NCI-H82 (cell line): Measurements from ENCODE around the gene PRKG1.

ENCODE experiments used
- DNase-seq: peaks from one replicate; lab custom pipeline; 2025; lab: John Stamatoyannopoulos, UW

PRKG1 gene

GRCh38 chr10:52316001-52316400, 1241.7 kb downstream of the PRKG1 start:
- no peak for DNase-seq

- no peak for DNase-seq
These were observed 1242.2 kb downstream of the PRKG1 start for GRCh38 chr10:52316500-52316899.

- no peak for DNase-seq
These were observed 1243.9 kb downstream of the PRKG1 start for GRCh38 chr10:52318136-52318701.

- DNase-seq: no peak
These were observed 1244.7 kb downstream of the PRKG1 start for GRCh38 chr10:52318822-52319464.

- DNase-seq: no peak
These were observed 1245.6 kb downstream of the PRKG1 start for GRCh38 chr10:52319926-52320325.

- DNase-seq: no peak
These were observed 1248.0 kb downstream of the PRKG1 start for GRCh38 chr10:52322323-52322722.

GRCh38 chr10:52322936-52323335, 1248.6 kb downstream of the PRKG1 start:
- DNase-seq: no peak

GRCh38 chr10:52326382-52326781, 1252.1 kb downstream of the PRKG1 start:
- no peak for DNase-seq

GRCh38 chr10:52331638-52332364, 1257.5 kb downstream of the PRKG1 start:
- DNase-seq: no peak

GRCh38 chr10:52332815-52333214, 1258.5 kb downstream of the PRKG1 start:
- no peak for DNase-seq

- no peak for DNase-seq
These were observed 1260.3 kb downstream of the PRKG1 start for GRCh38 chr10:52334595-52334994.

- no peak for DNase-seq
These were observed 1261.4 kb downstream of the PRKG1 start for GRCh38 chr10:52335665-52336064.

- no peak for DNase-seq
These were observed 1262.9 kb downstream of the PRKG1 start for GRCh38 chr10:52337225-52337624.

GRCh38 chr10:52343439-52343838, 1269.2 kb downstream of the PRKG1 start:
- no peak for DNase-seq

GRCh38 chr10:52346394-52347326, 1272.4 kb downstream of the PRKG1 start:
- no peak for DNase-seq

GRCh38 chr10:52347327-52347667, 1273.0 kb downstream of the PRKG1 start:
- no peak for DNase-seq
